GM19035 (cell line): ENCODE data around the gene PPM1H.

Experiments used
- ATAC-seq: cut with Tn5 transposase; IDR thresholded peaks from one replicate; pipeline ENCODE4 v1.9.1; 2021; ENCODE audit not compliant: unreplicated experiment

PPM1H gene

GRCh38 chr12:62801796-62802195 lies 133.2 kb downstream of the PPM1H start:
- ATAC-seq: no peak

- no peak for ATAC-seq
These were observed 134.1 kb downstream of the PPM1H start for GRCh38 chr12:62800707-62801400.

DNA sequence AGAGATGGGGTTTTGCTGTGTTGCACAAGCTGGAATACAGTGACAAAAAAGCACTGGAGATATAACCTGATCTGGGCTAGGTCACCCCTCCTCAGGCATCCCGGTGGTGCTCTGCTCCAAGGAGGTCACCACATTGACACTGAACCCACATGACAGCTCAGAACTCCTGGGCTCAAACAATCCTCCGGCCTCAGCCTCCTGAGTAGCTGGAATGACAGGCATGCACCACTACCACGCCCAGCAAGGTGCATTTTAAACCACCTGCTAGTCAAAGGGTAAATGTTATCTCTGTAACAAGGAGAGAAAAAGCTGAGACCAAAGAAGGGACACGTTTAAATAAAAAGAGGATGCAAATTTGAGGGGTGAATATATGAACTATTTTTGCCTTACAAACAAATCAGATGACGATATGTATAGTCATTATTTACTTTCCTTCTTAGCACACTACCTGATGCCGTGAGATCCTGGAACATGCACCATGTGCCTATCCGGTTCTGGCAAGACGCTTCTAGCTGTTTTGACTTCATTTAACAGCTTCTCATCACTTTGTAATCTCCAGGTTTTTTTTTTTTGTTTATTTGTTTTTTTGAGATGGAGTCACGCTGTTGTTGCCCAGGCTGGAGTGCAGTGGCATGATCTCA lies 135.1 kb downstream of the PPM1H start:
- ATAC-seq: peak; percentile 67

- ATAC-seq: peak; percentile 86
These were observed 135.7 kb downstream of the PPM1H start for GRCh38 chr12:62799126-62799736.

GRCh38 chr12:62794218-62794583 lies 140.7 kb downstream of the PPM1H start:
- no peak for ATAC-seq

DNA sequence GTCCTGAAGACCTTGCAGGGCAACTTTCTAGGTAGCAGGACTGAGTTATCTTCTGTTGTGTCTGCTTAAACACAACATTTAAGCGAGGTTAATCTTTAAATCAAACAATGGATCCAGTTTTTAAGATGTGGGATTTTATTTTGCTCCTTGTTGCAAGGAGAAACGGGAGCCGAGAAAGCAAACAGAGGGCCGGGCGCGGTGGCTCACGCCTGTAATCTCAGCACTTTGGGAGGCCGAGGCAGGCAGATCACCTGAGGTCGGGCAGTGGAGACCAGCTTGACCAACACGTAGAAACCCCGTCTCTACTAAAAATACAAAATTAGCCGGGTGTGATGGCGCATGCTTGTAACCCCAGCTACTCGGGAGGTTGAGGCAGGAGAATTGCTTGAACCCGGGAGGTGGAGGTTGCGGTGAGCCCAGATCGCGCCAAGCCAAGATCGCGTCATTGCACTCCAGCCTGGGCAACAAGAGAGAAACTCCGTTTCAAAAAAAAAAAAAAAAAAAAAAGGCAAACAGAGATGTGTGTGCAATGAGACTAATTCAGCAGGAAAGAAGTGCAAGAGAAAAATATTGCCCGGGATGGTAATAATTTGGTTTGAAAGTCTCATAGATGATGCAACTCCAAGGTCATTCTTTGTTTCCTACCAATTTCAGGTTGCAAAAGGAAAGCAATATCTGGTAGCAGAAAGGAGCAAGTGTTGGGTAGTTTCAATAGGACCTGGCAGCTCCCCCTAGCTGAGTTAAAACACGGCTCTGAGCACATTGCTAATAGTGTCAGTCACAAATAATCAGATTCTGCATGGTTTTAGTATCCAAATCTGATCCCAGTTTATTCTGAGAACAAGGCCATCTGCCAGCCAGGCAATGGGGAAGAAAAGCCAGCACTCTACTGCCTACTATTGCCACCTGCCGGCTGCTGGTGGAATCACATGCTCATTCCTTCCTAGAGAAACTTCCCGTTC lies 141.4 kb downstream of the PPM1H start:
- peak; percentile 58 for ATAC-seq

- no peak for ATAC-seq
These were observed 142.6 kb downstream of the PPM1H start for GRCh38 chr12:62792236-62792870.

GRCh38 chr12:62789851-62790250 lies 145.1 kb downstream of the PPM1H start:
- ATAC-seq: no peak

DNA sequence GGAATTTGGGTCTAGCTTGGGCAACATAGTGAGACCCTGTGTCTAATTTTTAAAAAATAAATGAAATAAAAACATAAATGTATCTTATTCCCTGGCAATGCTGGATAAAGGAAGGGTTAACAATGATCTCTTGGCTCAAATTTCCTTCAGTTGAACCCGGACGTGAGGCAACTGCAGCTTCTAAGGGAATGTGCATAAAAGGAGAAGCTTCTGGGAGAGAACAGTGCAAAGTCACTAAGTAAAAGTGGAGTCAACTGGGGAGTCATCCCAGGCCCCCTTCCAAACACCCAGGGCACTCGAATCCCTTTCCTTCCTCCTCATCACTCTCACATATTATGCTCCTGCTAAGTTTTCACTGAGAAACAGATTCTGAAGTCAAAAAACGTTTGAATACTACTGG lies 147.3 kb downstream of the PPM1H start:
- ATAC-seq: no peak

DNA sequence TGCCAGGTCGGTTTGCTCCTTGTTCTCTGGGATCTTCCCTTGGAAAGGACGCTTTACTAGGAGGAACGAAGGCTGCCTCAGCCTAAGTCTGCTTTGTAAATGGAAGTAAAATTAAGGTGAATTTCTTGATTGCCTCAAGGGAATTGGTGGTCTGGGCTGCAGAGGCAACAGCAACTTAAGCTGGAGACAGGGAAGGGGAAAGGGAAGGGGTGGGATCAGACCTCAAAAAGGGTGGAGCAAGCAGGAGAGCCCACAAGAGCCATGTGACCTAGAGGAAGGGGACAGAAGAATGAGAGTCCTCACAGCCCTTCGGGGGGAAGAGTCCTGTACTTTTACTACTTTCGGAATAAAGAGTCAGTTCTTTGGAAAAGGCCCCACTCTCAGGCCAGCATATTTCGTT lies 147.9 kb downstream of the PPM1H start:
- no peak for ATAC-seq

GRCh38 chr12:62785941-62786559 lies 148.9 kb downstream of the PPM1H start:
- no peak for ATAC-seq

DNA sequence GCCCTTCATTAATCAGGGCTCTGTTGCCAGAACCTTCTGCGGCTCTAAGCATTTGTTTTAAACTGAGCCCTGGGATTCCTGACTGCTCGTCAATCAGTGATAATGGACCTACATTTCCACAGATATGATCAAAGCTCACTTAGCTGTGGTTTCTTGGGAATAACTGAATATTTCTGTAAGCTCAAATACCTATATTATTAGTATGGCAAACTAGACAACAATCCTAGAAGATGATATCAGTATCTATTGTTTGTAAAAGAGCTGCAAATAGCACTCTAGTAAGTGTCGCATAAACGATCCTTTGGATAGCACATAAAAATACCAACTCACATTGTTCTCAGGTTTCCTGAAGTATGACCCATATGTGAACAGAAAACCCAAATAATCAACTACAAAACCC lies 150.4 kb downstream of the PPM1H start:
- ATAC-seq: no peak

- no peak for ATAC-seq
These were observed 151.1 kb downstream of the PPM1H start for GRCh38 chr12:62783881-62784280.

DNA sequence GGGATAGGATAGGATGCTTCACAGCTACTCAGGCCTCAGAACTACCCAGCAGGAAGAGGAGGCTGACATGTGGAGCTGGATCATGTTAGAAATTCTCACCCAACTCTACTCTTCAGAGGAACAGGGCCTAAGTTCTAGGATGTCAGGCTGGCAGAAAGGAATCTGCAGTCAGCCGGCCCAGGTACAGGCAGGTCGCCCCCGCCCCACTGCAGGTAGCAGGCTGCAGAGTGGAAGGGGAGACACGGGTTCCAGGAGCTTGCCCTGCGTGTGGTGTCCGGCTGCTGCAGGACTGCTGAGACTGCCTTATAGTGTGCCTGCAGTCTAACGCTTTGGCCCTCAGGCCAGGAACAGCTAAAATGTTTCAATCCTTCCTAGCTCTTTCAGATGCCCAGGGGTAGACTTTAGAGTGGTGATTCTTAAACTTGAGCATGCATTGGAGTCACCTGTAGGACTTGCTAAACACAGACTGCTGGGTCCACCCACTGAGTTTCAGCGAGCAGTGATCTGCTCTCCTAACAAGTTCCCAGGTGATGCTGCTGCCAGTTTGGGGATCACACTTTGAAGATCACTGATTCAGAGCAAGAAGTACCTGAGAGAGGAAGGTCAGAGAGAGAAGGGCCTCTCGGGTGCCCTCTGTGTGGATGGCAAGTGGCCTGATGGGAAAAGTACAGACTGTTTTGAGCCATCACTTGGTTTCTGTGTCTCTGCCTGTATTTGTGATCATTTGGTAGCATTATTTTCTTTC lies 153.6 kb downstream of the PPM1H start:
- no peak for ATAC-seq

- ATAC-seq: no peak
These were observed 155.5 kb downstream of the PPM1H start for GRCh38 chr12:62779488-62779887.

GRCh38 chr12:62778187-62778586 lies 156.8 kb downstream of the PPM1H start:
- ATAC-seq: no peak

DNA sequence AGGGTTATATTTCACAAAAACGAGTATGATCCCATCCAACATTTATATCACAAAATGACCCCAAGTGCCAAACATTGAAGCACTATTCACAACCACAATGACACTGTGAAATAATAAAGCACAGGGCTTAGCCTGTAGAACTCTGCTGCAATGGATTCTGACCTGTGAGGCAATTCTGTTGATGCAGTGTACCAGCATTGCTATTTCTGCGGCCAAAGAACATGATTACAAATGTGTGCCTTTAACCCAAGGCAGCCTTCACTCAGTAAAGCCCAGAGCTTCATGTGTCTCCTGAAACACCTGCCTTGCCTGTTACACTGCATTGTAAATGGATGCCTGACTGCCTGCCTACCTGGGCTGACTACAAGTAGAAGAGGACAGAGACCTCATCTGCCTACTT lies 158.0 kb downstream of the PPM1H start:
- ATAC-seq: no peak

DNA sequence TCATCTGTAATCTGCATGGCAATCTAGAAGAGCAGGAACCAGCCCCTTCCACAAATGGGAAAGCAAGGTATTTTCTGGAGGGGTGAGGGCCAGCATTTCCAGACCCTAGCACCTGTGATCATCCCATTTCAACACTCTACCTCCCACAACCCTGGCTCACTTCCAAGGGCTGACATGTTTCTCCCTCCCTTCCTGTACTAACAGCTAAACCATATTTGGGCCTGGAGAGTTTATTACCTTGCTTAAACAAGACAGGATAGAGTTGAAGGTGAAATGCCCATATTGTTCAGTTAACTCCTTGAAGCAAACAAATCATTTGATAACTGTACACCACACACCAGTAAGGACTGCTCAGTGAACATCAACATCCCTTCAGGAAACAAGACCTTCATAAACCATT lies 158.4 kb downstream of the PPM1H start:
- ATAC-seq: no peak

GRCh38 chr12:62774794-62775193 lies 160.2 kb downstream of the PPM1H start:
- no peak for ATAC-seq
